Measurements from ENCODE around the gene SCRN1.

Gene SCRN1

GRCh38 chr7:29890251-29890650, 99.3 kb downstream of the SCRN1 start:
- DNase-seq (ENCODE audit: low spot score): no peak

GRCh38 chr7:29889288-29889687, 100.3 kb downstream of the SCRN1 start:
- no peak for DNase-seq (ENCODE audit: low spot score)

GRCh38 chr7:29888006-29888405, 101.6 kb downstream of the SCRN1 start:
- DNase-seq (ENCODE audit: low spot score): no peak

- no peak for DNase-seq (ENCODE audit: low spot score)
Observed at GRCh38 chr7:29886827-29887226, 102.8 kb downstream of the SCRN1 start.

GRCh38 chr7:29885626-29886025, 104.0 kb downstream of the SCRN1 start:
- no peak for DNase-seq (ENCODE audit: low spot score)

GRCh38 chr7:29884399-29885272, 105.0 kb downstream of the SCRN1 start:
- DNase-seq (ENCODE audit: low spot score): no peak

- no peak for DNase-seq (ENCODE audit: low spot score)
Observed at GRCh38 chr7:29883462-29884398, 105.9 kb downstream of the SCRN1 start.

GRCh38 chr7:29882481-29882880, 107.1 kb downstream of the SCRN1 start:
- no peak for DNase-seq (ENCODE audit: low spot score)

GRCh38 chr7:29881724-29882123, 107.9 kb downstream of the SCRN1 start:
- DNase-seq (ENCODE audit: low spot score): no peak

- DNase-seq (ENCODE audit: low spot score): no peak
Observed at GRCh38 chr7:29879609-29880008, 110.0 kb downstream of the SCRN1 start.

- DNase-seq (ENCODE audit: low spot score): no peak
Observed at GRCh38 chr7:29878081-29878688, 111.4 kb downstream of the SCRN1 start.

GRCh38 chr7:29877196-29877595, 112.4 kb downstream of the SCRN1 start:
- no peak for DNase-seq (ENCODE audit: low spot score)

GRCh38 chr7:29875741-29876140, 113.9 kb downstream of the SCRN1 start:
- no peak for DNase-seq (ENCODE audit: low spot score)

- DNase-seq (ENCODE audit: low spot score): no peak
Observed at GRCh38 chr7:29873644-29874294, 115.8 kb downstream of the SCRN1 start.

GRCh38 chr7:29871787-29872398, 117.7 kb downstream of the SCRN1 start:
- no peak for DNase-seq (ENCODE audit: low spot score)
